NCI-H526 (cell line): Measurements from ENCODE around the gene TTLL11.
"Not testable (repeated sequence)": the region's sequence is repeated elsewhere in the genome, so short reads cannot be mapped to it uniquely, and the experiment has no call there.

Source experiments
- DNase-seq, 2 experiments: peaks; one replicate each; lab custom pipeline; 2025; lab: John Stamatoyannopoulos, UW

Gene TTLL11

DNA sequence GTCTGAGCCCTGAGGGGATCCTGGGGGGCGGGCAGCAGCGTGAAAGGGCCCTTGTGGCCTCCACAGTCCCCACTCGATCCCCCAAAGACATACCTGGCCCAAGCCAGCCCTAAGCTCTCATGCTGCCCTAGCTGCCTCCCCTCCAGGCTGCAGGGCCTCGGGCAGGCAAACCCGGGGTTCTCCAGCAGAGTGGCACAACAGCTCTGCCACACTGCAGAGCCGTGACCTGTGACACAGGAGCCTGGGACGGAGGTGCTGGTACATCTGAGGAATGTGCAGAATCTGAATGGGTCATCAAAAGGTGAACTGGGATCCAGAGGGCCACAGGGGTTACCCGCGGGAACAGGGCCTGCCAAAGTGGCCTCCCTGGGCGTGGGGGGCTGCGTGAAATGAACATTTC lies 278.5 kb downstream of the TTLL11 start:
- DNase-seq = no peak

DNA sequence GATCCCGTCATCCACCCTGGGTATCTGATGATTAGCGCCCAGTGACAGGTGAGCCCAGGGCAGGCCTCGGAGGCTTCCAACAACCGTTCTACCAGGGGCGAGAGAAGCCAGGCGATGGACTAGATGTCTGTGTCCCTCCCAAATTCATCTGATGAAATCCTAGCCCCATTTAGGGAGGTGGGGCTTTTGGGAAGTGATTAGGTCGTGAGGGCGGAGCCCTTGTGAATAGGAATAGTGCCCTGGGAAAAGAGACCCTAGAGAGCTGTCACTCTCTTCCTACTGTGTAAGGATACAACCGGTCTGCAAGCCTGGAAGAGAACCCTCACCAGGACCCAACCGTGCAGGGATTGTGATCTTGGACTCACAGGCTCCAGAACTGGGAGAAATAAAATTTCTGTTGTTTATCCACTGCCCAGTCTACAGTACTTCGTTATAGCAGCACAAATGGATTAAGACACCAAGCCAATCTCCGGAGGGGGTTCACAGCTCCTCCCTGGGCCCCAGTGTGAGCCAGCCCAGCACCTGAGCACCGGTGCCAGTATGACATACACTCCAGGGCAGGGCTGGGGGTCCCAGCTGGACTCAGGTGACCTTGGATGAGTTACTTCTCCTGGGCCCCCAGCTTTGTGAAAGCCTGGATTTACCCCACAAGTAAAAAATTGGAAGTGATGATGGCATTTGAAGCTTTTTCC lies 279.4 kb downstream of the TTLL11 start:
- no peak for DNase-seq

DNA sequence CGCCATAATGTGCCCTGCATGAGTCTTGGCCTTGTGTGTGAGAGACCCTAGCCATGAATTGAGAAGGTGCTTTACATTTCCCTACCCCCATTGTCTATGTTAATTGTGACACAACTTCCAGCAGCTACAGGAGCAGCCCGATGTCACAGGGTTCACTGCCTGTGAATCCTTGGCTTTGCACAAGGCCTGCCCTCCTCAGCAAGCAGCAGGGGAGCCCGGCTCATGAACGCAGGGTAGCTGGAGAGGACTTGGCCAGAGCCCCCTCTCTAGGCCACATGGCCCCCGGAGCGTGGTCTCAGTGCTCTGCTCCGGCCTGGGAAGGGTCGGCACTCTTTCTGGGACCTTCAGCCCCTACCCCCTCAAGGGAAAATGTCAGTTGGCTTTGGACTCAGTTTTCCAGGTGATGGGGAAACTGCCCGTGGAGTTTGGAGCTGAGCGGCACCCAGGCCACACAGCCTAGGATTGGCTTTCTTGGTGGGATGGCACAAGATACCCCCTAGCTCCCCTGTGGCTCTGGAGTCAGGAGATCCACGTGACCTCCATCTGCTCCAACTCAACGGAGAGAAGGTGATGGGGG lies 280.9 kb downstream of the TTLL11 start:
- no peak for DNase-seq

DNA sequence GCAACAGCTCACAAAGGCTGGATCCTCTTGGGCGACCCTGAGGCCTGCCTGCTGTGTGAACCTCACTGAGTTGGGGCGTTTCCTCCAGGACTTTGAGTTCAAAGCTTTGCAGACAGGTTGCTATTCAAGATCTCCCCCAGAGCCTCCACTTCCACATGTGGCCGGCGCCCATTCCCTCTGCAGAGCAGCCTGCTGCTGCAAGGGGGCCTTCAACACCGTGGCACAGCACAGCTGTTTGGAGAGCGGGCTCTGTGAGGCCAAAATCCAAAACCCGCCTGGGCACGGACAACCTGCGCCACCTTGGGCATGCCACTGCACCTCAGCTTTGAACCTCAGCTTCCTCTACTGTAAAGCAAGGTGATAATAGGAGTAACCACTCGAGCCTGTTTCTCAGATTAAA lies 281.4 kb downstream of the TTLL11 start:
- DNase-seq = no peak

DNA sequence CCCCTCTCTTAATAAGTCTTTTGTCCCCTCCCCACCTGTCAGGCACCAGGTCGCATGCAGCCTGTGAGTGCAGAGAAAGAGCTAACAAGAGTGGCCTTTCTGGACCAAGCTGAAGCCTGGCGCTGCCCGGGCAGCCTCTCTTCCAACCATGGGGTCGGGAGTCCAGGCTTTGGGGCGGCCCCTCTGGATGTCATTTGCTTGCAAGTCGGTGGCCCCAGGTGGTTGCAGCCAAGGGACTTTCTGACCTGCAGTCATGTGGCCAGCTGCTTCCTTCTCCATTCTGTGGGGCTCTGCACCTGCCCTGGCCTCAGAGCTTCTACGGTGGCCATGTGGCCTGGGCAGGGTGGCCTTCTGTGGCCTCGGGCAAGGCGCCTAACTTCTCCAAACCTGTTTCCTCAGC lies 282.0 kb downstream of the TTLL11 start:
- no peak for DNase-seq

DNA sequence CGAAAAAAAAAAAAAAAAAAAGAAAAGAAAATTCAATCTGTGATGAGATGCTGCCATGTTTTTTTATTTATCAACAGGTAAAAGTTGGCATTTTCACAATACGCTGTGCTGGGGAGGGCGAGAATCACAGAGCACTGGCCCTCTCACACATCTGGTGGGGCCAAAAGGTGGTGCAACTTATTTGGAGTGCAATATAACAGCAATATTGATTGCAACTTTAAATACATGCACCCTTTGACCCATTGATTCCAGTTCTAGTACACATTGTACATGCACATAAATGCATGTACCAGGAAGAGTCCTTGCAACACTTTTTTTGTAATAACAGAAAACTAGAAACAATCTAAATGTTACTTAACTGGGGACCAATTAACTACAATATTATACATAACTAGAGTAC lies 282.6 kb downstream of the TTLL11 start:
- no peak for DNase-seq

DNA sequence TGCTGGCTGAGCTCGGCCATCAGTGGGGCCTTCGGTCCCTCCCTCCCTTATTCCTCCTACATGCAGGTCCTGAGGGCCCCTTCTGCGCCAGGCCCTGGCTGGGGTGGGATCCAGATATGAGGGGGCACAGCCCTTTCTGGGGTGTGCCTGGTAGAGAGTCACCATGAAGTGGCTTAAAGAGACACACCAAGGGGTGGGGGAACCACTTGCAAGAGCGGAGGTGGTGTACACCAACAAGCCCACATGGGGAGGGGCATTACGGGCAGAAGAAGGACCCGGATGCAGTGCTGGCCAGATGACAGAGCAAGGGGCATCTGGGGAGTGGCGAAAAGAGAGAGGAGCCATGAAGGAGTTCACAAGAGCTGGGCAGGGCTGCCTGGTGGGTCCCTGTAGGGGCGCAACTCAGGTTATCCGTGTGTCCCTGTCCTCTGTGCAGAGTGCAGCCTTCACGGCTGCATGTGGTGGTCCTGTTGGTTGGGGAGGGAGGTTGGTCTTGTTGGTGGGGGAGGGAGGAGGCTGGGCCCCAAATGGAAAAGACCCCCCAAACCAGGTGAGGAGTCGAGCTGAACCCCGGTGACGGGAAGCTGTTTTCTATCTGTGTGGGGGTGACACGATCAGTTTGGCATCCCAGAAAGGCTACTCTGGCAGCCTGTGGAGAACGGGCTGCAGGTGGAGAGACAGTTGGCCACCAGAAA lies 283.6 kb downstream of the TTLL11 start:
- DNase-seq = no peak

DNA sequence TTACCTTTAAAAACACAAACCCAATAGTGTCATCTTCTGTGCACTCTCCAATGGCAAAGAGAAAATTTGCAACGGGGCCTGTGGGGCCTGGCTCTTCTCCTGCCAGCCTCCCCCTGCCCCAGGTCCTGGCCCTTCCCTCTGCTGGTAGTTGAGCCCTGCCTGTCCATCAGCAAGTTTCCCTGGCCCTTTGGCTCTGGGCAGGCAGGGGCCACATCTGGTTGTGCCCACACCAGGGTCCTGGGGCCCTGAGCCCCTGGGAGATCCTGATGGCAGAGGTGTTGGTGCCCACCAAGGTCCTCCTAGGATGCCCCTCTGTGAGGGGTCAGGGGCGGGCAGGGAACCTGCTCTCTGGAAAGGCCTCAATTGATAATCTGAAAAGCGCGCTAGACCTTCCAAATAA lies 284.3 kb downstream of the TTLL11 start:
- no peak for DNase-seq

DNA sequence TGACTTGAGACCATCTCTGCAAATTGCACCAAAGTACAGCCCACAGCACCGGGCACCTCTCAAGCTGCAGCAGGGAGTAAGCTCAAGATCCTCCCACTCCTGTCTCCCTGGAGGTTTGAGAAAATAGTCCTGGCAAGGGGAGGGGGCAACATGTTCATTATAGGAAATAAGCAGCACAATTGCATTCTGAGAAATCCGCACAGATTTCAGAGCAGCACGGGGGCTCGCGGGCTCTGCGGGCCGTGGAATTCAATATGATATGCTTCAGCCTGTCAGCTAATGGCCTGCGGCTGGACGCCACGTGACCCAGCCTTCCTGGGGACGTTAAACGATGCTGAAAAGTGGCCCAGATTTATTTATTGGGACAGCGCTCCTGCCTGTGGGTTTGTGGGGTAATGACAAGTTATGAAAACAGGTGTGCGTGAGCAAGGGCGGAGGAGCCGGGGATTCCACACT lies 285.3 kb downstream of the TTLL11 start:
- DNase-seq = peak in 1 of 2 experiments; percentile 25

DNA sequence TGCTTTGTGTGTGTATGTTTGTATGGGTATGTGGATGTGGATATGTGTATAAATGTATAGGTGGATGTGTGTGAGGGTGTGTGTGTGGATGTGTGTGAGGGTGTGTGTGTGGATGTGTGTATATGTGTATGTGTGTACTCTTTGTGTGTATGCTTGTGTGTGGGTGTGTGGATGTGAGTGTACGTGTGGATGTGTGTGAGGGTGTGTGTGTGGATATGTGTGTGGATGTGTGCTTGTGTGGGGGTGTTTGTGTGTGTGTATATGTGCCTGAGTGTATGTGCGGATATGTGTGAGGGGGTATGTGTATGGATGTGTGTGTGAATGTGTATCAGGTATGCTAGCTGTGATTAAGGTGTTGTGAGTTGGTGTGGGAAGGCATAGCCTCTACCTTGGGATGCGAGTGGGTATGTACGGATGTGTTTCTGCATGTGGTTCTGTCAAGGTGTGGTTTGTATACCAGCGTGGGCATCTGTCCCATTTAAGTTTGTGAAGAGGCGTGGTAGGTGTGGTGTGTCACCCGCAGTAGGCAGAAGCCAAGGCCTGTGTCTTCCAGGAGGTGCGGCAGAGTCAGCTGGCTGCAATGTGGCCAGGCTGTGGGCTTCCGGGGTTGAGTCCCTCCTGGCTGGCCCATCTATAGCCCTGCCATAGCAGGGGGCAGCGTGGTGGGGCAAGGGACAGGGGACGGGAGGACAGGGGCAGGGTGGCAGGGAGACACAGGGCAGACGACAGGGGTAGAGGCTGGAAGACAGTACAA lies 285.9 kb downstream of the TTLL11 start:
- DNase-seq = no peak

DNA sequence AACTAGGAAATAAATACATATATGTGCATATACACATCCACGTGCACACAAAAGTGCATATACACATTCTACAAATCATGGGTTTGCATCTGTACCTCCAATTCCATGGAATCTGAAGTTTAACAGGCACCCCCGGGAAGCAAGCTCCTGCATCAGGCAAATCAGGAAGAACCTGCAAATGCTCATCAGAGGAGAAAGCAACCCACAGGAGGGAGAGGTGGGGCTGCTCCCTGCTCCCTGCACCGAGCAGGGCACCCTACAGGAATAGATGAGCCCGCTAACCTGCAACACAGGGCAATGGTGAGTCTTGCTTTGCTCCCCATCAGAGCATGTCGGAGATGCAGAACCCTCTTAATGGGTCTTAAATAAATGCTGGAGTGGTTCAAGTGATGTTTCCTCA lies 290.4 kb downstream of the TTLL11 start:
- no peak for DNase-seq

DNA sequence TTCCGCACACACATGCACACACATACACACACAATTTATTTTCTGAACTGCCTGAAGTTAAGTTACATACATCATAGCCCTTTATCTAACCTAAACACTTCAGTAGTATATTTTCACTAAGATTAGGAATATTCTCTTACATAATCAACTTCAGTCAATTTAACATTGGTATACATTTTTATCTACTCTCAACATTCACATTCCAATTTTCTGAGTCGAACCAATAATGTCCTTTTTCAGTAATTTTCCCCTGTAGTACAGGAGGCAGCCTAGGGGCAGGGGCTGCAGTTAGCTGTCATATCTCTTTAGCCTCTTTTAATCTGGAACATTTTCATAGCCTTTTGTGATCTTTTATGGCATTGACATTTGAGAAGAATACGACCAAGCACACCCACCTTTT lies 291.5 kb downstream of the TTLL11 start:
- DNase-seq = no peak

DNA sequence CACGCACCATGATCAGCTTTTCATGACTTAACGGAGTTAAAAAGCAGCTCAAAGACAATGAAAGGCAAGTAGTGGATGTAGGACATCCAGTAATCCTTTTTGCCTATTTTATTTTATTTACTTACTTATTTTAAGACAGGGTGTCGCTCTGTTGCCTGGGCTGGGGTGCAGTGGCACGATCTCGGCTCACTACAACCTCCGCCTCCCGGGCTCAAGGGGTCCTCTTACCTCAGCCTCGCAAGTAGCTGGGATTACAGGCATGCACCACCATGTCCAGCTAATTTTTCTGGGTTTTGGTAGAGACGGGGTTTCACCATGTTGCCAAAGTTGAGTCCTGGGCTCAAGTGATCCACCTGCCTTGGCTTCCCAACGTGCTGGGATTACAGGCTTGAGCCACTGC lies 292.7 kb downstream of the TTLL11 start:
- DNase-seq = no peak

DNA sequence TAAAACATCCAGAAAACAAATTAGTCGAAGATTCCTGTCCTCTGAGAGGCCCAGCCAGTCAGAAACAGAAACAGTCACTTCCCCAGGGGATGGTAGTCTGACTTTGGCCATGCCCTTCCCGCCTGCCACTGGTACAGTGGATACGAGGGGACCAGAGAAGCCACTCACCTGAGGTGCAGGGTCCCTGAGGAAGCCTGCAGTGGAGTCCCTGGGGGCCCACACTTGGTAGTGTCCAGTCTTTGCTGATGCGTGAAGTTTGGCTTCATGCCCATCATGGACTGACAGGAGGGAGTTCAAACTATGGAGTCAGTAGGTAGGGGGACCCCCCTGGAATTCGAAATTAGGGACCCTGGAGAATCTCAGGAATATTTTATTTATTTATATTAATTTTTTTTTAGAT lies 294.2 kb downstream of the TTLL11 start:
- no peak for DNase-seq

DNA sequence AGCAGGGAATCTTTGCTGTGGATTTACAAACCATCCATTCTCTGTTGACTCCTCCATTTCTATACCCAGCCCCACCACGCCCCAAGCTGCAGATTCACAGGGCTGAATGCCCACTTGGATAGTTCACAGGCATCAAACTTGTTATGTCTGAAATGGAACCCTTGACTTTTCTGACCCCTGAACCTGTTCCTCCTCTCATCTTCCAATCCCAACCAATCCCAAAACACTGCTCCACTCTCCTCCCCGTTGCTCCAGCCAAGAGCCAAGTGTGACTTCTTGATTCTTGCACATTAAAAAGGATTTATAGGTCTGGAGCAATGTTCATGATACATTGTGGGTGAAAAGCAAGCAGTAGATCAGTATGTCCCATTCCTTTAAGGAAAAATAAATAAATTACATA lies 296.0 kb downstream of the TTLL11 start:
- DNase-seq = no peak

DNA sequence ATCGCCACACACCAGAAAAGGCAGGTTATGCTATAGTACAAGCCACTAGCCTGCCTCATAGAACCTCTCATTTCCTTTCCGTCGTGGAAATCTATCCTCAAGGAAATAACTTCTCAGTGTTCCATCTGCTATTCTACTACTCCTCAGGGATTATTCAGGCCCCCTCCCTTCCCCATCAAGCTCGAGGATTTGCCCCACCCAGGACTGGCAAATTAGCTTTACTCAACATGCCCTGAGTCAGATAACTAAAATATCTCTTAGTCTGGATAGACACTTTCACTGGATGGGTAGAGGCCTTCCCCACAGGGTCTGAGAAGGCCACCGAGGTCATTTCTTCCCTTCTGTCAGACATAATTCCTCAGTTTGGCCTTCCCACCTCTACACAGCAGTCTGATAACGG lies 298.8 kb downstream of the TTLL11 start:
- not testable (repeated sequence) for DNase-seq

DNA sequence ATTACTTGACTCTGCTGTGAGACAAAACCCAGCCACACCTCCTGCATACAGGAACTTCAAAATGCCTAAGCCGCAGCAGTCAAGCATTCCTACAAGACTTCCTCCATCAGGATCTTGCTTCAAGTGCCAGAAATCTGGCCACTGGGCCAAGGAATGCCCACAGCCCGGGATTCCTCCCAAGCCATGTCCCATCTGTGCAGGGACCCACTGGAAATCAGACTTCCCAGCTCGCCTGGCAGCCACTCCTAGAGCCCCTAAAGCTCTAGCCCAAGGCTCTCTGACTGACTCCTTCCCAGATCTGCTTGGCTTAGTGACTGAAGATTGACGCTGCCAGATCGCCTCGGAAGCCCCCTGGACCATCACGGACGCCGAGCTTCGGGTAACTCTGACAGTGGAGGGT lies 300.6 kb downstream of the TTLL11 start:
- DNase-seq = not testable (repeated sequence)

DNA sequence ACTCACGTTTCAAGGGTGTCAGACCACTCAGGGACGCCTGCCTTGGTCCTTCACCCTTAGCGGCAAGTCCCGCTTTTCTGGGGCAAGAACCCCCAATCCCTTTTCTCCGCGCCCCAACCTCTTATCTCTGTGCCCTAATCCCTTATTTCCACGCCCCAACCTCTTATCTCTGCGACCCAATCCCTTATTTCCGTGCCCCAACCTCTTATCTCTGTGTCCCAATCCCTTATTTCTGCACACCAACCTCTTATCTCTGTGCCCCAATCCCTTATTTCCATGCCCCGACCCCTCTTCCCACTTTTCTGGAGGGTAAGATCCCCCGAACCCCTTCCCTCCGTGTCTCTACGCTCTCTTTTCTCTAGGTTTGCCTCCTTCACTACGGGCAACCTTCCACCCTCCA lies 302.3 kb downstream of the TTLL11 start:
- DNase-seq = no peak

DNA sequence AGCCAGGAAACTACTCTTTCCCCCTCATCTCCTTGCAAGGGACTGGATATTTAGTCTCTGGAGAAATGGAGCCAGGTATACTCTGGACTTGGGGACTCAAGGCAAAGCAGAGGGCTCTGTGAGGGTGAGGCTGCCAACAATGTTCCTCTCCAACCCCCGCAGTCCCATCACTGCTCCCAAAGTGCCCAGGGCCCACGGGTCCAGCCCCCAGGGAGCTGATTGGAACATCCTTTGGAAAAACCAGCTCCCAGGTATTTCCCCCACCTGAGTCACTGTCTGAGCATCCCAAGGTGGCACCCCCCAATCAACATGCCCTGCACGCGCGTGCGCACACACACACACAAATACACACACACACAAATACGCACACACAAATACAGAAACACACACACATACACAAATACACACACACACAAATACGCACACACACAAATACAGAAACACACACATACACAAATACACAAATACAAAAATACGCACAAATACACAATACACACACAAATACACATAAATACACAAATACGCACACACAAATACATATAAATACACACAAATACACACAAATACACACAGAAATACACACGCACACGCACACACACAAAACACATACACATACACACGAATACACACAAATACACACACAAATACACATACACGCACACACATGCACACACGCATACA lies 304.3 kb downstream of the TTLL11 start:
- no peak for DNase-seq

DNA sequence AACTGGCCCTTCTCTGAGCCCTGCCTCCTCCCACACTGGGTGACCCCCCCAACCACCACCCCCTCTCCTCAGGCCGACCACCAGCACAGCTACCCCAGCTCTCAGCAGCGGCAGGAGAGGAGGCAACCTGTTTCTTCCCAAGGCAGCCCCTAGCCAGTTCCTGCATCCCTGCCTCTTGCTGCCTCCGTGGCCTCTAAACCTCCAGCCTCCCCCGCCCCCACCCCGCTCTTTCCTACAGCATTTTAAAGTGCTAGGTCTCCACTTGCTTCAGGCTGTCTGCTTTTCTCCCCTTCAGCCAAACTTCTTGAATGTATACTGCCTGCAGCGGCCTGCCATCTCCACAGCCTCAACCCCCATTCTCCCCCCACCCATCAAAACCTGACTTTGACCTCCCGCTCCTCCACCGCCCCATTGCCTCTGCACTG lies 306.1 kb downstream of the TTLL11 start:
- DNase-seq = no peak

DNA sequence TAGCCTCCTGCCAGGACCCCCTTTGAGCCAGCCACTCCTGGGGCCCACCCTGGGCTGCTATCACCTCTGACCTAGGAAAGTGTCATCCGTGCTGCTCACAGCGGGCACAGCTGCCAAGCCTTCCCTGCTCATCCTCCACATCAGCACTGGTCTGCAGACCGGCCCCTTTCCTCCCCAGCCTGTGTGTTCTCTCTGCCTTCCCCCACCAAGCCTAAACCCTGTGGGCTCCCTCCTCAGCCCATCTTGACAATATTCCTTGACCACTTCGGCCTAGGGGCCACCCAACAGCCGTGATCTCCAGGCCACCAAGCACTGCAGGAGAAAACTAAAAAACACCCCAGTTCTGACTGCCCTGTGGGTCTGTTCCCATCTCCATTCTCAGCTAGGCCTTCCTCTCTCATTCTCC lies 306.6 kb downstream of the TTLL11 start:
- no peak for DNase-seq
